ENCODE data around the gene KRT33B.
"Not testable (repeated sequence)": the region's sequence is repeated elsewhere in the genome, so short reads cannot be mapped to it uniquely, and the experiment has no call there.

The KRT33B gene

DNA sequence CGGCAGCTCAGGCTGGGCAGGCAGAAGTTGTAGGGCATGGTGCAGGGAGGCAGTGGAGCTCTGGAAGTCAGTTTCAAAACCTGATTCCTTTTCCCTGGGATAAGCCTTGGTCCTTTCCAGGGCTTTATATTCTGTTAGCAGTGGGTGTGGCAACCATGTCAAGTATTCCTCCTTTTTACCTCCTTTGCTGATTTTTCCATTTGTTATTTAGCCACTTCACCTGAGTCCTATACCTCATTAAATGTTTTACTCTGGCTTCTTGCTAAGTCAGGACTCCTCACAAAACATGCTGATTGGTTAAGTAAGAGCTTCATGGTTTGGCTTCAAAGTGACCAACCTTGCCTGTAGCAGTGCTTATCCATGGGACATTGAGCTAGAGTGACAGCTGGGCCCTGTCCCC, at the start of gene KRT33B:
Gene KRT33B, minus strand, starts transcription at position 101 of the 400 bp plus-strand sequence. Its CDS starts 63 bp downstream, at position 38.
- no peak for DNase-seq

DNA sequence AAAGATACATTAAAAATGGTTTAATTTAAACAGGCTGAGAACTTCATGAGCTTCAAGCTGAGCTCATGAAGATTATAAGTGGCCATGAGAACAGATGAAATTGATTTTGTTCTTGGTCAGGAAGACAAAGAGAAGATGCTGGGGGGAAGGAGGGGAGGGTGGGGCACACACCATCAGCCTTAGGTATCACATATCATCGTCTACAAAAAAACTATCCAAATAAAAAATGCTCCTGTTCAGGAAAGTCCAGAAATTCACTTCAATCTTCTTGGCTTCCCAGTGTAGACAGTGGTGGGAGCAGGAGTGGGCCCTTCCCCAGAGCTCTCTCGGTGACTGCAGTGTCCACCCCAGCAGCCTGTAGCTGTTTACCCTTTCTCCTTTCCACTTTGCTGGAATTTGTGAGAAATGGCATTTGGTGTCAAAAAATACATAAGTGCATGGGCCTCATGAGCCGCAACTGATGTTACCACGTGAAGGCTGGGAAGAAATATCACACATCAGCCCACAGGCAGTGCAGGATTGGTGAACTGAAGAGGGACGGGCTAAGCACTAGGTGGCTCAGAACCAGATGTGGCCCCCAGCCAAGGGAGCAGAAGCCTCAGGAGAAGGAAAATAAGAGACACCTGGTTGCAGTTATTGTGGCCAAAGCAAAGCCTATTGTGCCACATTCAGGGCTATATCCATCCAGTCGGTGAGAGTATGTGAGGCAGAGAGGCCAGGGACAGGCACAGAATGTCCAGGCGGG, 48.7 kb upstream of the KRT33B start:
- no peak for DNase-seq

DNA sequence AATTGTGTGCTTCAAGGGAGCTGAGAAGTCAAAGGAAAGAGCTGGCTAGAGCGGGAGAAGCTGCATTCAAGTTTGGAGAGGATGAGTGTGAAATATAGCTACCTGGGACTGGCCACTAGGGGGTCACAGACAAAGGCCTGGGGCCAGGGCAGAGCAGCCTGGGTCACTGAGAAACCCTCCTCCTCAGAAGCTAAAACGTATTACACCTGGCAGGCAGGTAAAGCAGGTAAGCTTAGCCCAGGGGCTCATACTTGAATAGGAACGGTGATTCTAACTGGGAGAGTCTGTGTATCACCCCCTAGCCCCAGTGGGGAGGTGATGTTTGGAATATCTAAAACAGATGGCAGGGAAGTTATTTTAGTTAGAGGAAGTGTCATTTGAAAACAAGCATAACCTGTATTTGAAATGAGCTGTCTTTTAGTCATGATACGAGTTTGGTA, 48.0 kb upstream of the KRT33B start:
- DNase-seq, result no peak

DNA sequence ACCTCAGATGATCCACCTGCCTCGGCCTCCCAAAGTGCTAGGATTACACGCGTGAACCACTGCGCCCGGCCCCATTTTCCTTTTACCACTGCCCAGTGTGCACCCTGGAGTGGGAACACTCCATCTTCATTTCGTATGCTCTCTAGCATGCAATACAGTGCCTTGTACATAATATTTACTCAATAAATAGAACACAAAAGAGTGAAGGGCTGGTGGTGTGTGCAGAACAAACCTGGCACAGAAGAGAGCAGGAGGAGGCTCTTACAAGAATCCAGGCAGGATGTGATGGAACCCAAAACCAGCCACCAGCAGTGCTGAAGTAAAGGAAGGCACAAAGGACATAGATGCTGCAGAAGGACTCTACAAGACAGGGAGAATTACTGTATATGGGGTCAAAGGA, 47.5 kb upstream of the KRT33B start:
- DNase-seq, result no peak

GRCh38 chr17:41416479-41416878, 46.9 kb upstream of the KRT33B start:
- DNase-seq, result no peak

DNA sequence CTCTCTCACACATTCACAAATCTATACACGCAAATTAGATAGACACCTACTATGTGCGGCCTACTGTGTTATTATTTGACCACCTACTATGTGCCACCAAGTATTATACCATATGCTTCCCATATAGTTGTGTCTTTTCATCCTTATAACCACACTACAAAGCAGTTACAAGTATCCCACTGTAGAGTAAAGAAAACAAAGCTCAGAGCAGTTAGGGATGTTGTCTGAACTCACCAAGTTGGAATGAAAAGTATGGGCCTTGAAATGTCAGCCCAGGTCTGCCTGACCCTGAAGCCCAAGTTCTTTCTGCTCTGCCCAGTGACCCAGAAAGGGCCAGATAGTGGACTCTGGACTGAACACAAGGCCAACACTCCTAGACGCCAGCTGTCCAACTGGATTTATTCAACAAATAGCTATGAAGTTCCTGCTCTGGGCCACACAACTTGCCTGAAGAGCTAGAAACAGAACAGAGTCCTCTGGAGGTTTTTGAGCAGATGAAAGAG, 46.3 kb upstream of the KRT33B start:
- DNase-seq, result no peak

GRCh38 chr17:41415411-41415810, 45.8 kb upstream of the KRT33B start:
- DNase-seq, result no peak

DNA sequence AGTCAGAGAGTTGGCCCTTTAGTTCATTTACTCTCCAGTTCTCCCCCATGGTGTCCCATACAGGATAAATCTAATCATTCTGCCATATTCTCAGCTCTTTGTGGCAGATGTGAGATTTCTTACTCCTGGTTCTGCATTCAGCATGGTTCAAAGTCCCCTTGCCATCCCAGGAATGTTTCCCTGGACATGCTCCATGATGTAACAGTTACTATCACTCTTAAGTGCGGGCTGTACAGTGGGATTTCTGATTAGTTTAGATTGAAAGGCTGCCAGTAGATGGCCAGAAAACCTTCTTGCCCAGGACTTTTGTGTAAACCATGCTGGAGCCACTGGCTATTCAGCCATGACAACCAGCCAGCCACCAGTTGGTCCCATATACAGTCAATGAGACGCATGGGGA, 44.4 kb upstream of the KRT33B start:
- no peak for DNase-seq

GRCh38 chr17:41413353-41413957, 43.8 kb upstream of the KRT33B start:
- DNase-seq, result no peak

DNA sequence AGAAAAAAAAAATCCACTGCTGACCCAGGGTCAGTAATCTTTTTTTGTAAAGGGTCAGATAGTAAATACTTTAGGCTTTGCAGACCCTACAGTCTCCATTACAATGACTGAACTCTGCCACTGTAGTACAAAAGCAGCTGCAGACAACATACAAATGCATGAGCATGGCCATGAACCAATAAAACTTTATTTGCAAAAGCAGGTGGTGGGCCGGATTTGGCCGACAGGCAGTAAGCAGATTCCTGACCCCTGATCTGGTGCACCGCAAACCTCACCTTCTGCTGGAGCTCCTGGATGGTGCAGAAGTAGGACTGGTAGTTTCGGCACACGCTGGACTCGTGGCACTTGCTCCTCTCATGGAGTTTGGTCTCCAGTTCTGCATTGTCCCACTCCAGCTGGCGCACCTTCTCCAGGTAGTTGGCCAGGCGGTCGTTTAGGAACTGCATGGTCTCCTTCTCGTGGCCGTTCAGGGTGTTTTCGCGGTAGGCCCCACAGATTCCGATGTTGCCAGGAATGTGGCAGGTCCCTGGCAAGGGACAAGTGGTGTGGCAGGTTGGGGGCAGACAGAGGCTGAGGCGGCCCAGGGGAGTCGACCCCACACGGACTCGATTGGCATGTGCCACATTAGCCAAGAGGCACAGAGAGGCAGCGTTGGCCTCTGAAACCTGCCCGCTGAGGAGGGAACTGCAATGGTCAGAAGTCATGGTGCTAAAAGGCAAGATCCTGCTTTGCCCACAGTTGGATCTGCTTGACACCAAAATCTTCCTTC, 41.6 kb upstream of the KRT33B start:
- no peak for DNase-seq

DNA sequence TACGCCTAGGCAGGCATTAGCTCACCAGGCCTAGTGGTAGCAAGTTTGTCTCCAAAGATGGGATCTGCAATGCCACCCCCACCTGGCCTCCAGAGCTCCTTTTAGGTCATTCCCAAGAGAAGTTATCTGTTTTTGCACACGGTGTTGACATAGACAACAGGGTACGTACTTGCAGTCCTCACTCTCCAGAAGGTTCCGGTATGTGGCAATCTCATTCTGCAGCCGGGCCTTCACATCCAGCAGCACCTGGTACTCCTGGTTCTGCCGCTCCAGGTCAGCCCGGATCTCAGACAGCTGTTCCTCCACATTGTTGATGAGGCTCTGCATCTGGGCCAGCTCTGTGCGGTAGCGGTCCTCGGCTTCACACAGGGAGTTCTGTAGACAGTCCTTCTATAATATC, 37.6 kb upstream of the KRT33B start:
- DNase-seq, result no peak

DNA sequence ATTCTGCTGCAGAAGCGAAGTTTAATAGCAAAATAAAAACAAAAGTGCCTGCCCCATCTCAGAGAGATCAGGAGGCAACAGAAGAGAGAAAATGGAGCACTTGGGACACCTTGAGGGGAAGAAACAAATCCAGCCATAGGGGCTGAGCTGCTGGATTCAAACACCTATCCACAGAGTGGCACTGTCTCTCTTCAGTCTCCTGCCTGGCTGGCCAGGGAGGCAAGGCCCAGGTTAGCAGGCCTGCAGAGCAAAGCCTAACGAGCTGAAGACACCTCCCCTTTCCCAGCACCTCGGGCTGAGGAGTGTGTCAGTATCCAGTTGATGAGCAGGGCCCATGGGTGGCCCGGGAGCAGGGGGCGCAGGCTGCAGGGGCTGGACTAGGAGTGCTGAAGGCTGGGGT, 36.6 kb upstream of the KRT33B start:
- no peak for DNase-seq

GRCh38 chr17:41404024-41404671, 34.5 kb upstream of the KRT33B start:
- peak; percentile 27 for DNase-seq

DNA sequence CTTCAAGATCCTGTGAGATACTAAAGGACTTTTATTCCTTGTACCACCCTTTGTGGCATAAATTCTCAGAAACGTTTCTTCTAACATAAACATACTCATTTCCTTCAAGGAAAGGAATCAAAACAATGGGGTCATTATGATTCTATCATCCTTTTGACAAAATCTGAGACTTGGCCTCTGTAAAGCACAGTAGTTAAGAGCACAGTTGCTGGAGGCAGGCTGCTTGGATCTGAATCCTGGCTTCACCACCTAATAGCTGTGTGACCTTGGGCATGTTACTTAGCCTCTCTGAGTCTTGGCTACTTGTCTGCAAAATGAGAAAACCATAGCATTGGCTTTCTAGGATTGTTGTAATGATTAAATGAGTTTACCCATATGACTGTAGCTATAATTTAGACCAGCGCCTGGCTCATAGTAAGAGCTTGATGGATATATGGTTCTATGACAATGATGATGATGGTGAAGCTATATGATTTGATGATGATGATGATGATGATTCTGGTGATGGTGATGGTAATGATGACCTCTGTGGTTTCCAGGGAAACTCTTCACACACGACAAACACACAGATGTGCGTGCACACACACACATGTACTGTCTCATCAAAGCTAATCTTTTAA, 33.9 kb upstream of the KRT33B start:
- no peak for DNase-seq

DNA sequence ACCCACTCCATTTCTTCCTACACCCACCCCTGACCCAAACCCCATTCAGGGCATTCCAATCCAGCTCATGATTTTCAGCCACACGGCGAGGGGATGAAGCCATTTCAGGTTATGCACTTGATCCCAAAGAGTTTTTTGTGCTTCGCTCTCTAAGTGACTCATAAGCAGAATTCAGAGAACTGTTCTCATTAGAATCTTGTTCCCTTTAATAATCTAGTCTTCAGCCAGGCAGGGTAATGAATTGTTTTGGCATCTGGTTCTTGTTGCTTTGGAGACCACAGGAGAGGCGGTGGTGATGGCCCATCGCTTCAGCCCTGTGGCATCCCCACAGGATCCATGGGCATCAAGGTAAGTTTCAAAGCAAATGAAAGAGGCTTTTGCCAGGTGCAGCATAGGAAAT, 32.5 kb upstream of the KRT33B start:
- DNase-seq, result no peak

- no peak for DNase-seq
Observed at GRCh38 chr17:41396996-41397660, 27.5 kb upstream of the KRT33B start, which contains the start of gene KRT31. KRT31 (minus strand) TSS chr17:41397608; CDS start chr17:41397539, 69 bp downstream.

GRCh38 chr17:41396340-41396739, 26.7 kb upstream of the KRT33B start:
- DNase-seq, result no peak

DNA sequence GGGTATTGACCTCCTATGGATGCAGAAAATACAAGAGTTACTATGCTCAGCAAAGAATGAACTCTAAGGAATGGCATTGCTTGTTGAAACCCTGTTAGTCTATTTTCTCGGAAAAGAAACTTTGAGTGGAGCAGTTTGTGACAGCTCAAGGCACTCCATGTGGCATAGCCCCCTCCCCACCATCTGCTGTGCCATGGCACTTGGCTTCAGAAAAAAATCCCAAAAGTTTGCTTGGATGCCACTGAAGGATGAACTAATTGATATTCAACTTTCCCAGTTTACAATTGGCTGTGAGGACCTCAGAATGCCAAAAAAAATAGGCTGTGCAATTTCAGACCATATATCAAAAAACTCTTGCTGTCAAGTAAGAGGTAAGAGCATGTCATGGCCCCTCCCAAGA, 26.0 kb upstream of the KRT33B start:
- DNase-seq, result no peak

DNA sequence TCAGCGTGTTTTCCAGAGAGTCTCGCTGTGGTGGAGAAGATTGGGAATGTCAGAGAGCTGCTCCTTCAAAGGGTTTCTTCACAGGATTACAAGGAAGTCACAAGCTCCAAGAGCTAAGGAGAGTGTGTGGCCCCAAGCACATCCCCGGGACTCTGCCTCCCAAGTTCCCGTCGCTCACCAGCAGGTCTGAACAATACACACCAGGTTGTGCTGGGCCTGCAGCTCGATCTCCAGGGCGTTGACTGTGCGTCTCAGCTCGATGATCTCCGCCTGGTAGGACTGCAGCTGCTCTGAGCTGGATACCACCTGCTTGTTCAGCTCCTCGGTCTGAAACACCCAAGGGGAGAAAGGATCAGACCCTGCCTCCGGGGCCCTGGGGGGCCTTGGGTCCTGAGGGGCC, 25.4 kb upstream of the KRT33B start:
- DNase-seq, result not testable (repeated sequence)

GRCh38 chr17:41394254-41394996, 24.8 kb upstream of the KRT33B start:
- no peak for DNase-seq

DNA sequence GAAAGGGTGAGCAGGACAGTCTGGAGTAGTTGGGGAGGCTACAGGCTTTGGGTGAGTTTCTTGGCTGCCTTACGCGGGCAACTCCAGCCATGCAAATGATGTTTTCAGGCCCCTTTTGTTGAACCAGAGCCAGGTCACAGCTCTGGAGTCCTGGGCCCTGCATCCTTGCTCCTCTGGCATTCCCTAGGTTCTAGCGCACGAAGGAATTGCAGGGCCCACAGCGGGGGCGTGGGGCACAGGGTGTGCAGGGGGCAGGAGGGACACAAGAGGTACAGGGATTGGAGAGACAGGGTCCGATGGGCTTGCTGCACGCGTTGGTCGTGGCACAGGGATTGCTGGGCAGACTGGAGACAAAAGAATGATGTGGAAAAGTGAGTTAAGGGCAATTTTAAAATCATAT, 24.2 kb upstream of the KRT33B start:
- DNase-seq, result no peak

Measured in stimulated activated CD4-positive, alpha-beta T cell treated with anti-CD3 and anti-CD28 coated beads, Interleukin-4, amount 100 ng/mL, for 1 hour (primary cell).